ENCODE results near the gene GABRB3.

Gene GABRB3

DNA sequence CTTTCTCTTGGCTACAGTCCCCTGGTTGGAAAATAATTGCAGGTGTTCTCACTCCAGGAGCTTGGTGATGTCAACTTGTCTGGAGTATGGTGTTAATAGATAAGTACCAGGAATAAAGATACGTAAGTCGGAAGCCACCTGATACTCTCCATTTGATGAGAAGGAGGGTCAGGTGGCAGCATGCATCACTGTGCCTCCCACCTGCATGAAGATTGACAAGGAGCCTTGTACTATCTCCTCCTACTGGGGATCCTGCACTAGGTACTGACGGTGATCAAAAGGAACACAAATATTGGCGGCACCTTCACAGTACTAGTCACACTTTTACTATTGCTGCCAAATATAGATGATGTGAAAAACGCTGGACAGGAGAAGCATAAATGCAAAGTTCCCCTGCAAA lies 32.6 kb upstream of the GABRB3 start:
- Histone ChIP-seq H3K36me3 (ENCODE audit: control insufficient read depth in 2 of 2, insufficient read depth in 1 of 2, low read length in 2 of 2) (no peaks in the 10 kb centered on the region), H3K4me1 (ENCODE audit: control insufficient read depth, insufficient read depth, low read length) (no peaks in the 10 kb centered on the region), H3K9me3 (ENCODE audit: control insufficient read depth, insufficient read depth, low read depth, low read length) (no peaks in the 10 kb centered on the region), H3K4me3 (ENCODE audit: low read depth, low read length) (no peak overlapping the region), H3K27ac (ENCODE audit: extremely low read depth, low read depth, low read length) (no peak overlapping the region)
- ChIA-PET POLR2A (no interaction called here), CTCF (interaction anchor here (0.8 kb wide), 1 partner anchor 59 kb away, joined by 5 read pairs; no protein-coding TSS in a partner anchor)
- TF ChIP-seq ZFP37 (tag by site-specific recombination; IDR thresholded peaks at IDR 0.05) (no peak), ZNF114 (tag by site-specific recombination; IDR thresholded peaks at IDR 0.05) (no peak), YY2 (tag by site-specific recombination; IDR thresholded peaks at IDR 0.05) (no peak), ZNF140 (tag by site-specific recombination; IDR thresholded peaks at IDR 0.05) (no peak), ZNF184 (tag by site-specific recombination; IDR thresholded peaks at IDR 0.05) (no peak), ZNF121 (tag by site-specific recombination; IDR thresholded peaks at IDR 0.05) (no peak), ZNF473 (tag by site-specific recombination; IDR thresholded peaks at IDR 0.05) (no peak), ZNF341 (tag by site-specific recombination; IDR thresholded peaks at IDR 0.05; ENCODE audit: low read depth) (no peak), SP7 (tag by site-specific recombination; IDR thresholded peaks at IDR 0.05) (no peak), ZNF623 (tag by site-specific recombination; IDR thresholded peaks at IDR 0.05) (no peak), GLIS2 (tag by site-specific recombination; IDR thresholded peaks at IDR 0.05) (no peak)
- TF ChIP-seq, protein P1, sequence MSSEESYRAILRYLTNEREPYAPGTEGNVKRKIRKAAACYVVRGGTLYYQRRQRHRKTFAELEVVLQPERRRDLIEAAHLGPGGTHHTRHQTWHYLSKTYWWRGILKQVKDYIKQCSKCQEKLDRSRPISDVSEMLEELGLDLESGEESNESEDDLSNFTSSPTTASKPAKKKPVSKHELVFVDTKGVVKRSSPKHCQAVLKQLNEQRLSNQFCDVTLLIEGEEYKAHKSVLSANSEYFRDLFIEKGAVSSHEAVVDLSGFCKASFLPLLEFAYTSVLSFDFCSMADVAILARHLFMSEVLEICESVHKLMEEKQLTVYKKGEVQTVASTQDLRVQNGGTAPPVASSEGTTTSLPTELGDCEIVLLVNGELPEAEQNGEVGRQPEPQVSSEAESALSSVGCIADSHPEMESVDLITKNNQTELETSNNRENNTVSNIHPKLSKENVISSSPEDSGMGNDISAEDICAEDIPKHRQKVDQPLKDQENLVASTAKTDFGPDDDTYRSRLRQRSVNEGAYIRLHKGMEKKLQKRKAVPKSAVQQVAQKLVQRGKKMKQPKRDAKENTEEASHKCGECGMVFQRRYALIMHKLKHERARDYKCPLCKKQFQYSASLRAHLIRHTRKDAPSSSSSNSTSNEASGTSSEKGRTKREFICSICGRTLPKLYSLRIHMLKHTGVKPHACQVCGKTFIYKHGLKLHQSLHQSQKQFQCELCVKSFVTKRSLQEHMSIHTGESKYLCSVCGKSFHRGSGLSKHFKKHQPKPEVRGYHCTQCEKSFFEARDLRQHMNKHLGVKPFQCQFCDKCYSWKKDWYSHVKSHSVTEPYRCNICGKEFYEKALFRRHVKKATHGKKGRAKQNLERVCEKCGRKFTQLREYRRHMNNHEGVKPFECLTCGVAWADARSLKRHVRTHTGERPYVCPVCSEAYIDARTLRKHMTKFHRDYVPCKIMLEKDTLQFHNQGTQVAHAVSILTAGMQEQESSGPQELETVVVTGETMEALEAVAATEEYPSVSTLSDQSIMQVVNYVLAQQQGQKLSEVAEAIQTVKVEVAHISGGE (tag by site-specific recombination; conservative IDR thresholded peaks at IDR 0.05; ENCODE audit: low read depth), result no peak
- TF ChIP-seq, protein P2, sequence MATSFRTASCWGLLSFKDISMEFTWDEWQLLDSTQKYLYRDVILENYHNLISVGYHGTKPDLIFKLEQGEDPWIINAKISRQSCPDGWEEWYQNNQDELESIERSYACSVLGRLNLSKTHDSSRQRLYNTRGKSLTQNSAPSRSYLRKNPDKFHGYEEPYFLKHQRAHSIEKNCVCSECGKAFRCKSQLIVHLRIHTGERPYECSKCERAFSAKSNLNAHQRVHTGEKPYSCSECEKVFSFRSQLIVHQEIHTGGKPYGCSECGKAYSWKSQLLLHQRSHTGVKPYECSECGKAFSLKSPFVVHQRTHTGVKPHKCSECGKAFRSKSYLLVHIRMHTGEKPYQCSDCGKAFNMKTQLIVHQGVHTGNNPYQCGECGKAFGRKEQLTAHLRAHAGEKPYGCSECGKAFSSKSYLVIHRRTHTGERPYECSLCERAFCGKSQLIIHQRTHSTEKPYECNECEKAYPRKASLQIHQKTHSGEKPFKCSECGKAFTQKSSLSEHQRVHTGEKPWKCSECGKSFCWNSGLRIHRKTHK (tag by site-specific recombination; IDR thresholded peaks at IDR 0.05), result no peak
- TF ChIP-seq, protein P3, sequence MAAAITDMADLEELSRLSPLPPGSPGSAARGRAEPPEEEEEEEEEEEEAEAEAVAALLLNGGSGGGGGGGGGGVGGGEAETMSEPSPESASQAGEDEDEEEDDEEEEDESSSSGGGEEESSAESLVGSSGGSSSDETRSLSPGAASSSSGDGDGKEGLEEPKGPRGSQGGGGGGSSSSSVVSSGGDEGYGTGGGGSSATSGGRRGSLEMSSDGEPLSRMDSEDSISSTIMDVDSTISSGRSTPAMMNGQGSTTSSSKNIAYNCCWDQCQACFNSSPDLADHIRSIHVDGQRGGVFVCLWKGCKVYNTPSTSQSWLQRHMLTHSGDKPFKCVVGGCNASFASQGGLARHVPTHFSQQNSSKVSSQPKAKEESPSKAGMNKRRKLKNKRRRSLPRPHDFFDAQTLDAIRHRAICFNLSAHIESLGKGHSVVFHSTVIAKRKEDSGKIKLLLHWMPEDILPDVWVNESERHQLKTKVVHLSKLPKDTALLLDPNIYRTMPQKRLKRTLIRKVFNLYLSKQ (tag by site-specific recombination; IDR thresholded peaks at IDR 0.05; ENCODE audit: borderline replicate concordance), result no peak

DNA sequence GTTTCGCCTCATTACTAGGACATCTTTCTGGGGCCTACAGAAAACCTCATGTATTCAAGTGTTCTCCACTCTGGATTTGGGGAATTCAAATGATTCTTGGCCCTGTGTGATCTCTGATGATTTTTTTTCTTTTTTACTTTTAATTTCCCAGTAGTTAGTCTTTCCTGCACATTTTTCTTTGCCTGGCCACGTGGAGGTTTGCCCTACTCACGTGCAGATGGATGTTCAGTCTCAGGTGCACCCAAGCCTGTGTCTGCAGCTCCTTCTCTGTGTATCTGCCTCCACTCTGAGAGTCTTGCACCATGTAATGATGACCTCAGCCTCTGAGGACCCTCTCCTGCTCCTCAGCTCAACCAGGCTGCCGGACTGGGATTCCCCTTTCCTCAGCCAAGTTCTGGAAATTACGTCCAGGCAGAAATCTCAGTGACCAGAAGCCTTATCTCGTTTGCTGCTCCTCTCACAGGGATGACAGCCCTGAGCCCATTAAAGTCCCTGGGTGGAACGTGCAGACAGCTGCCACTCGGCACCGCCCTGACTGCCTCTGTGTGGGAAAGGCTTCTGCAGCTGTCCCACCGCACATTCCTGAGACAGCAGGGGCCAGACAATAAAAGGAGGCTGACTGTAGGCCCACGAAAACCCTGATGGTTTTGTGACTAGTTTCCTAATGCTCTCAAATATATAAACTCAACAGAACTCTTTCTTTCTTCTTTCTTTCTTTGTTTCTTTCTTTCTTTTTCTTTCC lies 31.4 kb upstream of the GABRB3 start:
- no peak for TF ChIP-seq ZNF23 (tag by site-specific recombination; IDR thresholded peaks at IDR 0.05; ENCODE audit: borderline replicate concordance)
- TF ChIP-seq, protein P4, sequence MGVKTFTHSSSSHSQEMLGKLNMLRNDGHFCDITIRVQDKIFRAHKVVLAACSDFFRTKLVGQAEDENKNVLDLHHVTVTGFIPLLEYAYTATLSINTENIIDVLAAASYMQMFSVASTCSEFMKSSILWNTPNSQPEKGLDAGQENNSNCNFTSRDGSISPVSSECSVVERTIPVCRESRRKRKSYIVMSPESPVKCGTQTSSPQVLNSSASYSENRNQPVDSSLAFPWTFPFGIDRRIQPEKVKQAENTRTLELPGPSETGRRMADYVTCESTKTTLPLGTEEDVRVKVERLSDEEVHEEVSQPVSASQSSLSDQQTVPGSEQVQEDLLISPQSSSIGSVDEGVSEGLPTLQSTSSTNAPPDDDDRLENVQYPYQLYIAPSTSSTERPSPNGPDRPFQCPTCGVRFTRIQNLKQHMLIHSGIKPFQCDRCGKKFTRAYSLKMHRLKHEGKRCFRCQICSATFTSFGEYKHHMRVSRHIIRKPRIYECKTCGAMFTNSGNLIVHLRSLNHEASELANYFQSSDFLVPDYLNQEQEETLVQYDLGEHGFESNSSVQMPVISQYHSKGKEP (tag by site-specific recombination; IDR thresholded peaks at IDR 0.05), result no peak
- TF ChIP-seq SETDB1 (IDR thresholded peaks at IDR 0.05; ENCODE audit: insufficient read length, low read length), result no peak
- no peak for TF ChIP-seq ZNF184 (tag by site-specific recombination; IDR thresholded peaks at IDR 0.05)
- TF ChIP-seq MZF1 (tag by site-specific recombination; IDR thresholded peaks at IDR 0.05; ENCODE audit: borderline replicate concordance), result no peak
- TF ChIP-seq ZNF2 (tag by site-specific recombination; IDR thresholded peaks at IDR 0.05), result no peak
- no peak for TF ChIP-seq ZNF350 (tag by site-specific recombination; IDR thresholded peaks at IDR 0.05)
- no peak for TF ChIP-seq ZNF707 (tag by site-specific recombination; IDR thresholded peaks at IDR 0.05)
- no peak for TF ChIP-seq ZNF138 (tag by site-specific recombination; IDR thresholded peaks at IDR 0.05; ENCODE audit: borderline replicate concordance)
- TF ChIP-seq SP2 (tag by site-specific recombination; IDR thresholded peaks at IDR 0.05), result no peak
- no peak for TF ChIP-seq ZNF433 (tag by site-specific recombination; IDR thresholded peaks at IDR 0.05; ENCODE audit: low read depth)
- H3K4me1 ChIP-seq (ENCODE audit: control insufficient read depth, insufficient read depth, low read length), result no peaks in the 10 kb centered on the region
- ChIA-PET CTCF (interaction anchor here (0.8 kb wide), 1 partner anchor 60 kb away, joined by 5 read pairs; no protein-coding TSS in a partner anchor), POLR2A (interaction anchor here (0.5 kb wide), 1 partner anchor 114 kb away, joined by 3 read pairs; no protein-coding TSS in a partner anchor)
- no peak overlapping the region for H3K27ac ChIP-seq (ENCODE audit: extremely low read depth, low read depth, low read length)
- no peaks in the 10 kb centered on the region for H3K36me3 ChIP-seq (ENCODE audit: control insufficient read depth in 2 of 2, insufficient read depth in 1 of 2, low read length in 2 of 2)
- H3K4me3 ChIP-seq (ENCODE audit: low read depth, low read length), result no peak overlapping the region
- H3K9me3 ChIP-seq (ENCODE audit: control insufficient read depth, insufficient read depth, low read depth, low read length), result no peaks in the 10 kb centered on the region

Data from HEK293 (cell line).